ENCODE measurements around the gene PLXDC2.

DNA sequence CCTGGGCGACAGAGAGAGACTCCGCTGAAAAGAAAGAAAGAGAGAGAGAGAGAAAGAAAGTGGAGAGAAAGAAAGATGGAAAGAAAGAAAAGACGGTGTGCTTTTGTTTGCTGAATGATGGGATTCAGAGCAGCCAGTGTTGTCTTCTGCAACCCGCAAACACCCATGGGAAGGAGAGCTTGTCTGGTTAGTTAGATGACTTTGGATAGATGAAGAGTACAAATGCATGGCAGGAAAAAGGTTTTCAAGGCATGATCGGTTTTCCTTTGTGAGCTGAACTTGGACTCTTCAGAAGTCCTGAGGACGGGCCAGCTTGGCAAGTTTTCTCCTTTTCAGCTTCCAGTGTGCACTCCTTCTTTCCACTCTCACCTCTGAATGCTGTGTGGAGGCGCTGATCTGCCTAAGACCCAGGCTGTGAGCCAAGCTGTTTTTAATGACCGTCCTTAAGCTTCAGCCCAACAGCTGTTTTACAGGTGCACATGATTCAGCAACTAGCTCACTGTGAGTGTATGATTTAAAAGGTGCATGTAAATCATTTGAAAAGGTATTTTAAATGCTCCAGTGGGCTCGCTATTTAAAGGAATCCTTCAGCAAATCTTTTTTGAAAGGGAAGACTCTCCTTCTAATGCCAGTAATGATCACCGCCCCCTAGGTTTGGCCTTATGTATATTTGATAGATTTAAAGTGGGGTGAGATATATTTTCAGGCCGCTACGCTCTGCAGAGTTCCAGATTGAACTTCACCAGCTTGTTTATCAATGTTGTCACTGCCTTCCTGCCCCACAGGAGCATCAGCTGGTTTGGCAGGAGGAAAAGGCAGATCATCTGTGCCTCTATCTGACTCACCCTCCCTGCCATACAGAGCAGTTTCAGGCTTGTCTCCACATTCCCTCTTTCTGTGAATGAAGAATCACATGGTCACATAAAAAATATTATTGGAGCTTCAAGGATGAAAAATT lies 115.0 kb downstream of the PLXDC2 start:
- TF ChIP-seq, protein P1, sequence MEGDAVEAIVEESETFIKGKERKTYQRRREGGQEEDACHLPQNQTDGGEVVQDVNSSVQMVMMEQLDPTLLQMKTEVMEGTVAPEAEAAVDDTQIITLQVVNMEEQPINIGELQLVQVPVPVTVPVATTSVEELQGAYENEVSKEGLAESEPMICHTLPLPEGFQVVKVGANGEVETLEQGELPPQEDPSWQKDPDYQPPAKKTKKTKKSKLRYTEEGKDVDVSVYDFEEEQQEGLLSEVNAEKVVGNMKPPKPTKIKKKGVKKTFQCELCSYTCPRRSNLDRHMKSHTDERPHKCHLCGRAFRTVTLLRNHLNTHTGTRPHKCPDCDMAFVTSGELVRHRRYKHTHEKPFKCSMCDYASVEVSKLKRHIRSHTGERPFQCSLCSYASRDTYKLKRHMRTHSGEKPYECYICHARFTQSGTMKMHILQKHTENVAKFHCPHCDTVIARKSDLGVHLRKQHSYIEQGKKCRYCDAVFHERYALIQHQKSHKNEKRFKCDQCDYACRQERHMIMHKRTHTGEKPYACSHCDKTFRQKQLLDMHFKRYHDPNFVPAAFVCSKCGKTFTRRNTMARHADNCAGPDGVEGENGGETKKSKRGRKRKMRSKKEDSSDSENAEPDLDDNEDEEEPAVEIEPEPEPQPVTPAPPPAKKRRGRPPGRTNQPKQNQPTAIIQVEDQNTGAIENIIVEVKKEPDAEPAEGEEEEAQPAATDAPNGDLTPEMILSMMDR (conservative IDR thresholded peaks at IDR 0.05; ENCODE audit: low read length) = no peak
- no peak for TF ChIP-seq EZH2phosphoT487 (IDR thresholded peaks at IDR 0.05; ENCODE audit: borderline replicate concordance)

Measured in Loucy (cell line).